H1 (cell line): ENCODE data around the gene ITPR3. TPM values are rescaled to one million over a fixed set of nuclear protein-coding genes. Genes with fewer than 3 reads are reported as not detected.

Source experiments
- CTCF ChIP-seq, 3 experiments: IDR thresholded peaks; 1 replicate in 2 of 3; 2 replicates in 1 of 3; pipeline versions ENCODE4 v1.5.1 to v1.6.1; 2011; ENCODE audit warnings: low read length in 3 of 3, mild to moderate bottlenecking in 3 of 3, inconsistent platforms in 2 of 3, low read depth in 1 of 3, moderate library complexity in 1 of 3; ENCODE audit not compliant: insufficient read depth in 1 of 3; ENCODE audit errors: control extremely low read depth in 1 of 3
- TCF12 ChIP-seq: IDR thresholded peaks from 2 replicates; pipeline ENCODE4 v1.6.1; 2011; ENCODE audit warnings: low read depth, mild to moderate bottlenecking, low read length
- polyA plus RNA-seq, 7 experiments: library from polyadenylated mRNA; depleted of rRNA in 3 of 7; stranded (reverse) in 5 of 7; unstranded in 2 of 7; fragments of >200 nt in 5 of 7; fragments of 200-250 nt in 2 of 7; gene quantifications; 1 replicate in 5 of 7; 2 replicates in 1 of 7; 4 replicates in 1 of 7; pipeline versions ENCODE4 v1.2.1 to v1.2.3, GENCODE V29; 2011 to 2013; ENCODE audit warnings: missing spikeins in 2 of 7, mixed read lengths in 2 of 7
- total RNA-seq: library from RNA; stranded (reverse); fragmentation: NEBNext Ultra II Directional; extraction: Animal tissue kit (Norgen Biotek cat#: 25700); gene quantifications from 2 replicates; pipeline ENCODE4 v1.2.1, GENCODE V29; 2021
- TF ChIP-seq, protein P1 (sequence below): fragments of 300-600 bp; sonication (generic); IDR thresholded peaks from 2 replicates; pipeline ENCODE4 v1.7.1; 2012; ENCODE audit warnings: low read length, moderate library complexity, mild to moderate bottlenecking, inconsistent platforms; ENCODE audit not compliant: insufficient replicate concordance

Gene ITPR3
- total and polyA plus RNA-seq, 2 of the 8 experiments (the other 6 are each of a cell fraction or from before 2014, with no cell fraction given) = 29.1 to 45.7 TPM

DNA sequence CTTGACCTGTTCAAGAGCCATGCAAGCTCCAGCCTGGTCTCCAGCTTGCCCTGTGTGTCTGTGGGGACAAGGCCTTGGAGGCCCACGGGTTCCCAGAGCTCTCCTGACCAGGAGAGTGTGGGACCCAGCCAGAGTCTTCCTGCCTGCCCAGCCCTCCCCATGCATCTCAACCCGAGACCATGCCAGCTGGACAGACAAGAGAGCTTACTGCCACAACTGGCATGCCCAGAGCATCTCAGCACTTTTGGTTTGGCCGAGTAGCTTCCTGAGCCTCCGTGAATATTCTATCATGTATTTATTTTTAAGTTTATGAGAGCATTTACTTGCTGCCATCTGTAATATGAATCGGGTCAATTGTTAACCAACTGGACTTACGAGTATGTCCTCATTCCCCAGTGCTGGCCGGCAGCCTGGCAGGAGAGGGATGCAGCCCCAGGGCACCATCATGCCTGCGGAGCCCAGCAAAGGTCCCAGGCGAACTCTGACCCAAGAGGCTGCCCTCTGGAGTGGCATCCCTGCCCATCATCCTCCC lies 110.7 kb downstream of the ITPR3 start (continued):
- TF ChIP-seq, protein P1, sequence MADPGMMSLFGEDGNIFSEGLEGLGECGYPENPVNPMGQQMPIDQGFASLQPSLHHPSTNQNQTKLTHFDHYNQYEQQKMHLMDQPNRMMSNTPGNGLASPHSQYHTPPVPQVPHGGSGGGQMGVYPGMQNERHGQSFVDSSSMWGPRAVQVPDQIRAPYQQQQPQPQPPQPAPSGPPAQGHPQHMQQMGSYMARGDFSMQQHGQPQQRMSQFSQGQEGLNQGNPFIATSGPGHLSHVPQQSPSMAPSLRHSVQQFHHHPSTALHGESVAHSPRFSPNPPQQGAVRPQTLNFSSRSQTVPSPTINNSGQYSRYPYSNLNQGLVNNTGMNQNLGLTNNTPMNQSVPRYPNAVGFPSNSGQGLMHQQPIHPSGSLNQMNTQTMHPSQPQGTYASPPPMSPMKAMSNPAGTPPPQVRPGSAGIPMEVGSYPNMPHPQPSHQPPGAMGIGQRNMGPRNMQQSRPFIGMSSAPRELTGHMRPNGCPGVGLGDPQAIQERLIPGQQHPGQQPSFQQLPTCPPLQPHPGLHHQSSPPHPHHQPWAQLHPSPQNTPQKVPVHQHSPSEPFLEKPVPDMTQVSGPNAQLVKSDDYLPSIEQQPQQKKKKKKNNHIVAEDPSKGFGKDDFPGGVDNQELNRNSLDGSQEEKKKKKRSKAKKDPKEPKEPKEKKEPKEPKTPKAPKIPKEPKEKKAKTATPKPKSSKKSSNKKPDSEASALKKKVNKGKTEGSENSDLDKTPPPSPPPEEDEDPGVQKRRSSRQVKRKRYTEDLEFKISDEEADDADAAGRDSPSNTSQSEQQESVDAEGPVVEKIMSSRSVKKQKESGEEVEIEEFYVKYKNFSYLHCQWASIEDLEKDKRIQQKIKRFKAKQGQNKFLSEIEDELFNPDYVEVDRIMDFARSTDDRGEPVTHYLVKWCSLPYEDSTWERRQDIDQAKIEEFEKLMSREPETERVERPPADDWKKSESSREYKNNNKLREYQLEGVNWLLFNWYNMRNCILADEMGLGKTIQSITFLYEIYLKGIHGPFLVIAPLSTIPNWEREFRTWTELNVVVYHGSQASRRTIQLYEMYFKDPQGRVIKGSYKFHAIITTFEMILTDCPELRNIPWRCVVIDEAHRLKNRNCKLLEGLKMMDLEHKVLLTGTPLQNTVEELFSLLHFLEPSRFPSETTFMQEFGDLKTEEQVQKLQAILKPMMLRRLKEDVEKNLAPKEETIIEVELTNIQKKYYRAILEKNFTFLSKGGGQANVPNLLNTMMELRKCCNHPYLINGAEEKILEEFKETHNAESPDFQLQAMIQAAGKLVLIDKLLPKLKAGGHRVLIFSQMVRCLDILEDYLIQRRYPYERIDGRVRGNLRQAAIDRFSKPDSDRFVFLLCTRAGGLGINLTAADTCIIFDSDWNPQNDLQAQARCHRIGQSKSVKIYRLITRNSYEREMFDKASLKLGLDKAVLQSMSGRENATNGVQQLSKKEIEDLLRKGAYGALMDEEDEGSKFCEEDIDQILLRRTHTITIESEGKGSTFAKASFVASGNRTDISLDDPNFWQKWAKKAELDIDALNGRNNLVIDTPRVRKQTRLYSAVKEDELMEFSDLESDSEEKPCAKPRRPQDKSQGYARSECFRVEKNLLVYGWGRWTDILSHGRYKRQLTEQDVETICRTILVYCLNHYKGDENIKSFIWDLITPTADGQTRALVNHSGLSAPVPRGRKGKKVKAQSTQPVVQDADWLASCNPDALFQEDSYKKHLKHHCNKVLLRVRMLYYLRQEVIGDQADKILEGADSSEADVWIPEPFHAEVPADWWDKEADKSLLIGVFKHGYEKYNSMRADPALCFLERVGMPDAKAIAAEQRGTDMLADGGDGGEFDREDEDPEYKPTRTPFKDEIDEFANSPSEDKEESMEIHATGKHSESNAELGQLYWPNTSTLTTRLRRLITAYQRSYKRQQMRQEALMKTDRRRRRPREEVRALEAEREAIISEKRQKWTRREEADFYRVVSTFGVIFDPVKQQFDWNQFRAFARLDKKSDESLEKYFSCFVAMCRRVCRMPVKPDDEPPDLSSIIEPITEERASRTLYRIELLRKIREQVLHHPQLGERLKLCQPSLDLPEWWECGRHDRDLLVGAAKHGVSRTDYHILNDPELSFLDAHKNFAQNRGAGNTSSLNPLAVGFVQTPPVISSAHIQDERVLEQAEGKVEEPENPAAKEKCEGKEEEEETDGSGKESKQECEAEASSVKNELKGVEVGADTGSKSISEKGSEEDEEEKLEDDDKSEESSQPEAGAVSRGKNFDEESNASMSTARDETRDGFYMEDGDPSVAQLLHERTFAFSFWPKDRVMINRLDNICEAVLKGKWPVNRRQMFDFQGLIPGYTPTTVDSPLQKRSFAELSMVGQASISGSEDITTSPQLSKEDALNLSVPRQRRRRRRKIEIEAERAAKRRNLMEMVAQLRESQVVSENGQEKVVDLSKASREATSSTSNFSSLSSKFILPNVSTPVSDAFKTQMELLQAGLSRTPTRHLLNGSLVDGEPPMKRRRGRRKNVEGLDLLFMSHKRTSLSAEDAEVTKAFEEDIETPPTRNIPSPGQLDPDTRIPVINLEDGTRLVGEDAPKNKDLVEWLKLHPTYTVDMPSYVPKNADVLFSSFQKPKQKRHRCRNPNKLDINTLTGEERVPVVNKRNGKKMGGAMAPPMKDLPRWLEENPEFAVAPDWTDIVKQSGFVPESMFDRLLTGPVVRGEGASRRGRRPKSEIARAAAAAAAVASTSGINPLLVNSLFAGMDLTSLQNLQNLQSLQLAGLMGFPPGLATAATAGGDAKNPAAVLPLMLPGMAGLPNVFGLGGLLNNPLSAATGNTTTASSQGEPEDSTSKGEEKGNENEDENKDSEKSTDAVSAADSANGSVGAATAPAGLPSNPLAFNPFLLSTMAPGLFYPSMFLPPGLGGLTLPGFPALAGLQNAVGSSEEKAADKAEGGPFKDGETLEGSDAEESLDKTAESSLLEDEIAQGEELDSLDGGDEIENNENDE = no peak
- TF ChIP-seq CTCF (IDR thresholded peaks at IDR 0.05; ENCODE audit: control extremely low read depth in 1 of 3, insufficient read depth in 1 of 3, low read depth in 1 of 3, low read length in 3 of 3) (no peak), TCF12 (no peak)
